Epithelial cell of esophagus (primary cell): ENCODE results near the gene MOCS1.

ENCODE experiments used
- DNase-seq: peaks from one replicate; pipeline ENCODE4 v3.0.0; 2010; ENCODE audit warnings: low read depth
- H3K4me3 ChIP-seq: 2 replicates; pipeline ENCODE4 v1.5.1; 2011; ENCODE audit warnings: mild to moderate bottlenecking, low read length, control low read depth
- TF ChIP-seq, protein P1 (sequence below): IDR thresholded peaks from 2 replicates; pipeline ENCODE4 v1.5.1; 2011; ENCODE audit warnings: low read depth, mild to moderate bottlenecking, low read length, control low read depth, inconsistent platforms; ENCODE audit not compliant: insufficient read depth; ENCODE audit errors: missing control alignments

Gene MOCS1

DNA sequence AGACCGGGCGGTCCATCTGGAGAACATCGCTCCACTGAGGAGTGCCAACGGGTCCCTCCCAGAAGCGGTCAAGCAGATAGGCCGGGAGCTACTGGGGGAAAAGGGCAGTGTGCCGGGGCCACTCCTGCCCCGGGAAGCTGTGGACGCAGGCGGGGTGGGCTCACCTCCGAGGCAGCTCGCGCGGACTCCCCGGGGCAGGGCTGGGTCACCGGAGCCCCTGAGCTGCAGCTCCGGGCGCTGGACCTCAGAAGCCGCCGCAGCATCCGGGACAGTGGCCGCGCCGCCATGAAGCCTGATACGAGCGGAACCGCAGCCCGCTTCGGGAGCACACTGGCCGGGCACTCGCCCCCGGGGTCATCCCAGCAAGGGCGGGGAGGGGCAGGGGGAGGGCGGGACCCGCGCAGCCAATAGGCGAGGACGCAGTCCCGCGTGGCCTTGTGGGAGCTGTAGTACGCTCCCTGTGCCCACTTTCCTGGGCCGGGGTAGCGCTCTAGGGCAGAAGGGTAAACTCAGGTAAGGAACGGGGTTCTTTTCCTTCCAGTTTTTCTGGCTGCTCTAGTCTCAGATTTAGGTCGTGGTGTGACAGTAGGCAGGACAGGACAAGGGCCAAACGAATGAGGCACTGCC is at the start of gene MOCS1:
Gene MOCS1 (minus strand): TSS at position 332 of the 627 bp plus-strand sequence. CDS start 45 bp downstream, at position 287.
- H3K4me3 ChIP-seq = peak within 1 kb of the TSS; percentile 37
- TF ChIP-seq, protein P1, sequence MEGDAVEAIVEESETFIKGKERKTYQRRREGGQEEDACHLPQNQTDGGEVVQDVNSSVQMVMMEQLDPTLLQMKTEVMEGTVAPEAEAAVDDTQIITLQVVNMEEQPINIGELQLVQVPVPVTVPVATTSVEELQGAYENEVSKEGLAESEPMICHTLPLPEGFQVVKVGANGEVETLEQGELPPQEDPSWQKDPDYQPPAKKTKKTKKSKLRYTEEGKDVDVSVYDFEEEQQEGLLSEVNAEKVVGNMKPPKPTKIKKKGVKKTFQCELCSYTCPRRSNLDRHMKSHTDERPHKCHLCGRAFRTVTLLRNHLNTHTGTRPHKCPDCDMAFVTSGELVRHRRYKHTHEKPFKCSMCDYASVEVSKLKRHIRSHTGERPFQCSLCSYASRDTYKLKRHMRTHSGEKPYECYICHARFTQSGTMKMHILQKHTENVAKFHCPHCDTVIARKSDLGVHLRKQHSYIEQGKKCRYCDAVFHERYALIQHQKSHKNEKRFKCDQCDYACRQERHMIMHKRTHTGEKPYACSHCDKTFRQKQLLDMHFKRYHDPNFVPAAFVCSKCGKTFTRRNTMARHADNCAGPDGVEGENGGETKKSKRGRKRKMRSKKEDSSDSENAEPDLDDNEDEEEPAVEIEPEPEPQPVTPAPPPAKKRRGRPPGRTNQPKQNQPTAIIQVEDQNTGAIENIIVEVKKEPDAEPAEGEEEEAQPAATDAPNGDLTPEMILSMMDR = no peak
- peak; percentile 7 for DNase-seq

DNA sequence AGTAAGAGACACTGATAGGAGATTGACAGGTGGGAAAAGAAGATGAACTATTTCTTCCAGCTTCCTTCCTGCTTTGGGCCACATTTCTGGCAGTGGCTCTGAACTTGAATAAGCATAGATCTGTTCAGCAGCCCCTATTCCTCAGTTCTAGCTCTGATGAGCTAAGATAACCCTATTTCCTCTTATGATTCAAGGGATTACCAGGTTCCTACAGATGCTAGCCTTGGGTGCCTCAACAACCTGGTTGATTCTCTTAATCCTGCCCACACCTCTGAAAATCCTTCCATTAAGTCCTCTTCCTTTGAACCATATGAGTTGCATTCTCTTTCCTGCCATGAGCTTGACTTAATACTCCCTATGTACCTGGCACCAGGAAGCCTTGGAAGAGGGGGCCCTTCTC is 49.8 kb upstream of the MOCS1 start:
- TF ChIP-seq, protein P1 = no peak
- no peak for DNase-seq
- H3K4me3 ChIP-seq = no peak overlapping the region

DNA sequence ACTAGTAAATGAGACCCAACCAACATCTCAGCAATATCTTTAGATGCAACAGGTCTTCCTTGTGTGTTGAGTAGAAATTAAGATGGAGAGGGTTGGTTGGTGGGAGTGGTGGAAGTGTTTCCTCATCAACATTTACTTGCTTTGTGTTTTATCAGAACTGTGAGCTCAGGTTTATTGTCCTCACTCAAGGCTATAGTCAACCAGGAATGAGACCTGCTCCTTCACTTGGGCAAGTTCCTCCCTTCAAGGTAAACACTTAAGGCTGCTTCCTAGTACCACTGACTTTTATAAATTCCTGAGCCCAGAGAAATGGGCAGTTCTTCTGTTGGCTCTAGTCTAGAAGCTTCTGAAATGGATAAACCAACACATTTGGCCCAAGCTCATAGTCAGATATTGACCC is 48.9 kb upstream of the MOCS1 start:
- no peak for DNase-seq
- TF ChIP-seq, protein P1 = no peak
- no peak overlapping the region for H3K4me3 ChIP-seq

DNA sequence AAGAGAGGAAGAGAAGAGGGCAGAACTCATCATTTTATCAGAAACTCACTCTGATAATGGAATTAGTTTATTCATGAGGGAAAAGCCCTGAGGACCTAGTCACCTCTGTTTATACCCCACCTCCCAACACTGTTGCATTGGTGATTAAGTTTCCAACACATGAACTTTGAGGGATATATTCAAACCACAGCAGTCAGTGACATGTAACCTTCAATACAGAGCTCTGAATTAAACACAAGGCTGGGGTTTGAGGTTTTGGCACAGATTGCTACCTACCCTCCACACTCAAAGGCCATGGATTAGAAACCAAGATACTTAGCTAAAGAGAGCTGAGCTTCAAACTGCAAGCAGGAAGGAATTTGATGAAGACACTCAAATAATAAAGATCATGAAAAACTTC is 48.5 kb upstream of the MOCS1 start:
- no peak overlapping the region for H3K4me3 ChIP-seq
- TF ChIP-seq, protein P1 = no peak
- no peak for DNase-seq

DNA sequence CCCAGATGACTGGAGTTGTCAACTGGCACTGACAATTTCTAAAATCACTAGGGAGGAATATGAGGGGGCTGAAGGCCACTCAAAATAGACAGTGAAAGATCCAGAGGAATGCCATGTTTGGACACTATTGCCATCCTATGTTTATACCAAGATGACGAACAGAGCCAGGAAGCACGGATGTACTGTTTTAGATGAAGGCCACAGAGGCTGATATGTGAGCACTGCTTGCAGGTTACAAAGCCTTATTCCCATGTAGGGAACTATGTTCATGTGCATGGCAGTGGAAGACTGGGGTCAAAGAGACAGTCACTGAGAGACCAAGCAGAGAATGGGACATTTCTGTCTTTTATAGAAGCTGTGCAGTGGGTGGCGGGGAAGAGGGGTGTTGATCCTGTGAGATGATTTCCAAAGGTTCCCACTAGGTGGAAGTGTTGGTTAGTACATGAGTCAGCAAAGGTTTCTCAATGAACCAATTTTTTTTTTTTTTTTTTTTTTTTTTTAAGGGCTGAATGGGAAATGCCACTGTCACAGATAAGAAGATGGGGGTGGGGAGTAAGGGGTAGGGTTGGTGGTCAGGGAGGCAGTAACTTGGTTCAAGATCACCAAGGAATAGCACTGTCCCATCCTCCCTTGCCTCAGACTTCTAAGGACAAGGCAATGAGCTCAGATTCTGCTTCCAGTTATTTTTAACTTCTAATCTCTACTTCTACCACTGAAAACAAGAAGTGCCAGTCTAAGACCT is 46.7 kb upstream of the MOCS1 start:
- H3K4me3 ChIP-seq = no peak overlapping the region
- peak; percentile 46 for DNase-seq
- TF ChIP-seq, protein P1 = peak; percentile 55

DNA sequence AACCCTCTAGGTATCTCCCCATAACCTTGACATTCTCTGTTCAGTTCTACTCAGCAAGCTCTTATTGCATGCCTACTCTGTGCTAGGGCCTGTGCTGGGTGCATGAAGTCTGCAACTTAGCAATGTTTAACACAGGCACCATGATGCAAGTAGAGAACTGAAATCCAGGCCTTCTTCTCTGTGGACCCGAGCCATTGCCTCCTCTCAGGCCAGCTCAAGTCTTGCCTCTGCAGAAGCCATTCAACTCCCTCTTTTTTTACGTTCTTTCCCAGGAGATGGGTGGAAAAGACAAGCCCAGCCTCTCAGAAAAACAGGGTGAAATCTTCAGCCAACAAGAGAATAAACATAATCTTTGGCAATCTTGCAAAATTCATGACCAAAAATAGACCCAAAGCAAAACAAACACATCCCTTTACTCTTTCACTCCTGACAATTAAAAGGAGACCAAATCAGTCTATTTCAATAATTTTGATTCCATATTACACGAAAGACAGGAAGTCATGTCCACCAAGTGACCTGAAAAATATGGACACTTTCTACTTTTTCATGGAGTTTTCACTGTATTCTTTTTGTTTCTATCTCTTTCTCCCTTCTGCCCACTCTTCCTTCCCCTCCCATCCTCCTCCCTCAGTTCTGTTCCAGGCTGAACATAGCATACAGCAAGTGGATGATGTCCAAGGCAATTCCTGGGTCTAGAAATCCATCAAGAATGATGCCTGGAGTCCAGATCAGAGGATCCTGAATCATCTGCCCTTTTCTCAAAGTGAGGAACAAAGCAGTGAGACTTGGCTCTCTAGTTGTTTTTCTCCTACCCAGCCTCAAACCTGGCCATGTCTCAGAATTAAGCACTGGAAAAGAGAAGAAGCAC is 45.4 kb upstream of the MOCS1 start:
- TF ChIP-seq, protein P1 = no peak
- no peak overlapping the region for H3K4me3 ChIP-seq
- DNase-seq = no peak
